ENCODE data around the gene PRKAR1B.

The PRKAR1B gene

DNA sequence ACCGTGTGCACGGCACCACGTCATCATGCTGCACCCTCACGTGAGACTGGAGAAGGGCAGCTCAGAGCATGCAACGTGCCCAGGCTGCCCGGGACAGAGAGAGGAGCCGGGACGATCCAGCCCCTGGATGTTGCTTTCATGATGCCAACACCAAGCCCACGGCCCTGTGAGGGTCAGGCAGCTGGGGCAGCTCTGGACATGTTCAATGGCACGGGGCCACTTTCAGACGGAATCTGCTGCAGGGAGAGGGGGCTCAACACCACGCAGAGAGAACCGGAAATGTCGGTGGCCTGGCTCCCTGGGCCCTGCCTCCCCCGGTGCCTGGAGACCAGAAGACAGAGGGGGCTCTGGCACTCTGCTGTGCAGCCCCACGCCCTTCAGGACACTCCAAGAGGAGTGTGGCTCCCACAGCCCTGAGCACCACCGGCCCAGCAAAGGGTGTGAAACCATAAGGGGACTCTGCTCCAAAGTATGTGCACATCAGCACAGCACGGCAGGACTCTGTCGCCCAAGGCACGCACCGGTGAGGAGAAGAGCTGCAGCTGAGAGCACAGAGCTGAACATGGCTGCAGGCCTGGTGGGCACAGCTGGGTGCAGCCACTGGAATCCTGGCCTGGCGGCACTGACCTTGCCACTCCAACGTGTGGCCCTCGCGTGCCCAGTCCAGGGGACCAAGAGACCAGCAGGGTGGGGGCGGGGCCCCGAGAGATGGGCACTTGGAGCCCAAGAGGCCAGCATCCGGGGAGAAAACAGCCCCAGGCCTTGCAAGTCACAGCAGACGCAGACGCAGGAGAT, 137.1 kb downstream of the PRKAR1B start:
- ChIA-PET POLR2A (no interaction called here), CTCF (no interaction called here)
- Histone ChIP-seq H3K9me3 (ENCODE audit: control insufficient read depth, insufficient read depth, low read depth, low read length) (no peaks in the 10 kb centered on the region), H3K36me3 (ENCODE audit: control insufficient read depth in 2 of 2, insufficient read depth in 1 of 2, low read length in 2 of 2) (peaks cover 0 to 9% of the 10 kb centered on the region in 2 experiments; a peak in 1 of 3 replicates), H3K4me3 (ENCODE audit: low read depth, low read length) (no peak overlapping the region), H3K4me1 (ENCODE audit: control insufficient read depth, insufficient read depth, low read length) (no peaks in the 10 kb centered on the region), H3K27ac (ENCODE audit: extremely low read depth, low read depth, low read length) (no peak overlapping the region)
- TF ChIP-seq ZIC2 (tag by site-specific recombination; IDR thresholded peaks at IDR 0.05) (0 out of 2 replicates have a peak, but pooled peaks have one; percentile 21), ZNF324 (tag by site-specific recombination; IDR thresholded peaks at IDR 0.05) (no peak)

DNA sequence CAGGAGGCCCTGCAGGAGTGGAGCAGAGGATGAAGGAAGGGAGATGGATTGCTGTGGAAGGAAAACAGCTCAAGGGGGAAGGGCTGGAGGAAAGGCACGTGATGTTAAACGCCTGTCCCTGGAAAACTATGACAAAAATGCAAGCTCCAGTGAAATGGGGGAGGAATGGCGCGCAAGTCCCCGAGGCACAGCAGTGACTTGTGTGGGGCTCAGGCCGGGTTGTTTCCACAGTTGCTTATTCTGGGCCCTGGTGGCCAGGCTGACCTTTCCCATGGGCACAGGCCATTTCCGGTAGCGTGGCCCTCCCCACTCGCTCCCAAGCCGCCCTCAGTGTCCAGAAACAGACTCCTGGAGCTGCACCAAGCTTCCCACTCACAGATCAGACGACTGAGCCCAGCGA, 139.3 kb downstream of the PRKAR1B start:
- POLR2A ChIA-PET = no interaction called here
- H3K4me3 ChIP-seq (ENCODE audit: low read depth, low read length) = no peak overlapping the region
- no peaks in the 10 kb centered on the region for H3K9me3 ChIP-seq (ENCODE audit: control insufficient read depth, insufficient read depth, low read depth, low read length)
- H3K4me1 ChIP-seq (ENCODE audit: control insufficient read depth, insufficient read depth, low read length) = no peaks in the 10 kb centered on the region
- no peak overlapping the region for H3K27ac ChIP-seq (ENCODE audit: extremely low read depth, low read depth, low read length)
- H3K36me3 ChIP-seq (ENCODE audit: control insufficient read depth in 2 of 2, insufficient read depth in 1 of 2, low read length in 2 of 2) = peaks cover 0 to 9% of the 10 kb centered on the region in 2 experiments; a peak in 1 of 3 replicates
- CTCF ChIA-PET = no interaction called here
- TF ChIP-seq YY2 (tag by site-specific recombination; IDR thresholded peaks at IDR 0.05) = no peak
- TF ChIP-seq ZBTB1 (tag by site-specific recombination; IDR thresholded peaks at IDR 0.05) = no peak
- TF ChIP-seq ZNF292 (tag by site-specific recombination; IDR thresholded peaks at IDR 0.05; ENCODE audit: borderline replicate concordance, low read depth) = no peak
- no peak for TF ChIP-seq ZFP3 (tag by site-specific recombination; IDR thresholded peaks at IDR 0.05; ENCODE audit: low read depth)
- TF ChIP-seq ZNF785 (tag by site-specific recombination; IDR thresholded peaks at IDR 0.05) = no peak
- no peak for TF ChIP-seq ZNF19 (tag by site-specific recombination; IDR thresholded peaks at IDR 0.05; ENCODE audit: low read depth)
- TF ChIP-seq, protein P1, sequence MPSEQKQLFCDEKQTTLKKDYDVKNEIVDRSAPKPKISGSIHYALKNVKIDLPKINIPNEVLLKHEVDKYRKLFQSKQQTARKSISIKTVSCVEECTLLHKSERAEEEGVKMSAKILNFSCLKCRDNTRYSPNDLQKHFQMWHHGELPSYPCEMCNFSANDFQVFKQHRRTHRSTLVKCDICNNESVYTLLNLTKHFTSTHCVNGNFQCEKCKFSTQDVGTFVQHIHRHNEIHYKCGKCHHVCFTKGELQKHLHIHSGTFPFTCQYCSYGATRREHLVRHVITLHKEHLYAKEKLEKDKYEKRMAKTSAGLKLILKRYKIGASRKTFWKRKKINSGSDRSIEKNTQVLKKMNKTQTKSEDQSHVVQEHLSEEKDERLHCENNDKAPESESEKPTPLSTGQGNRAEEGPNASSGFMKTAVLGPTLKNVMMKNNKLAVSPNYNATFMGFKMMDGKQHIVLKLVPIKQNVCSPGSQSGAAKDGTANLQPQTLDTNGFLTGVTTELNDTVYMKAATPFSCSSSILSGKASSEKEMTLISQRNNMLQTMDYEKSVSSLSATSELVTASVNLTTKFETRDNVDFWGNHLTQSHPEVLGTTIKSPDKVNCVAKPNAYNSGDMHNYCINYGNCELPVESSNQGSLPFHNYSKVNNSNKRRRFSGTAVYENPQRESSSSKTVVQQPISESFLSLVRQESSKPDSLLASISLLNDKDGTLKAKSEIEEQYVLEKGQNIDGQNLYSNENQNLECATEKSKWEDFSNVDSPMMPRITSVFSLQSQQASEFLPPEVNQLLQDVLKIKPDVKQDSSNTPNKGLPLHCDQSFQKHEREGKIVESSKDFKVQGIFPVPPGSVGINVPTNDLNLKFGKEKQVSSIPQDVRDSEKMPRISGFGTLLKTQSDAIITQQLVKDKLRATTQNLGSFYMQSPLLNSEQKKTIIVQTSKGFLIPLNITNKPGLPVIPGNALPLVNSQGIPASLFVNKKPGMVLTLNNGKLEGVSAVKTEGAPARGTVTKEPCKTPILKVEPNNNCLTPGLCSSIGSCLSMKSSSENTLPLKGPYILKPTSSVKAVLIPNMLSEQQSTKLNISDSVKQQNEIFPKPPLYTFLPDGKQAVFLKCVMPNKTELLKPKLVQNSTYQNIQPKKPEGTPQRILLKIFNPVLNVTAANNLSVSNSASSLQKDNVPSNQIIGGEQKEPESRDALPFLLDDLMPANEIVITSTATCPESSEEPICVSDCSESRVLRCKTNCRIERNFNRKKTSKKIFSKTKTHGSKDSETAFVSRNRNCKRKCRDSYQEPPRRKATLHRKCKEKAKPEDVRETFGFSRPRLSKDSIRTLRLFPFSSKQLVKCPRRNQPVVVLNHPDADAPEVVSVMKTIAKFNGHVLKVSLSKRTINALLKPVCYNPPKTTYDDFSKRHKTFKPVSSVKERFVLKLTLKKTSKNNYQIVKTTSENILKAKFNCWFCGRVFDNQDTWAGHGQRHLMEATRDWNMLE (tag by site-specific recombination; conservative IDR thresholded peaks at IDR 0.05; ENCODE audit: low read depth) = no peak
- TF ChIP-seq, protein P2, sequence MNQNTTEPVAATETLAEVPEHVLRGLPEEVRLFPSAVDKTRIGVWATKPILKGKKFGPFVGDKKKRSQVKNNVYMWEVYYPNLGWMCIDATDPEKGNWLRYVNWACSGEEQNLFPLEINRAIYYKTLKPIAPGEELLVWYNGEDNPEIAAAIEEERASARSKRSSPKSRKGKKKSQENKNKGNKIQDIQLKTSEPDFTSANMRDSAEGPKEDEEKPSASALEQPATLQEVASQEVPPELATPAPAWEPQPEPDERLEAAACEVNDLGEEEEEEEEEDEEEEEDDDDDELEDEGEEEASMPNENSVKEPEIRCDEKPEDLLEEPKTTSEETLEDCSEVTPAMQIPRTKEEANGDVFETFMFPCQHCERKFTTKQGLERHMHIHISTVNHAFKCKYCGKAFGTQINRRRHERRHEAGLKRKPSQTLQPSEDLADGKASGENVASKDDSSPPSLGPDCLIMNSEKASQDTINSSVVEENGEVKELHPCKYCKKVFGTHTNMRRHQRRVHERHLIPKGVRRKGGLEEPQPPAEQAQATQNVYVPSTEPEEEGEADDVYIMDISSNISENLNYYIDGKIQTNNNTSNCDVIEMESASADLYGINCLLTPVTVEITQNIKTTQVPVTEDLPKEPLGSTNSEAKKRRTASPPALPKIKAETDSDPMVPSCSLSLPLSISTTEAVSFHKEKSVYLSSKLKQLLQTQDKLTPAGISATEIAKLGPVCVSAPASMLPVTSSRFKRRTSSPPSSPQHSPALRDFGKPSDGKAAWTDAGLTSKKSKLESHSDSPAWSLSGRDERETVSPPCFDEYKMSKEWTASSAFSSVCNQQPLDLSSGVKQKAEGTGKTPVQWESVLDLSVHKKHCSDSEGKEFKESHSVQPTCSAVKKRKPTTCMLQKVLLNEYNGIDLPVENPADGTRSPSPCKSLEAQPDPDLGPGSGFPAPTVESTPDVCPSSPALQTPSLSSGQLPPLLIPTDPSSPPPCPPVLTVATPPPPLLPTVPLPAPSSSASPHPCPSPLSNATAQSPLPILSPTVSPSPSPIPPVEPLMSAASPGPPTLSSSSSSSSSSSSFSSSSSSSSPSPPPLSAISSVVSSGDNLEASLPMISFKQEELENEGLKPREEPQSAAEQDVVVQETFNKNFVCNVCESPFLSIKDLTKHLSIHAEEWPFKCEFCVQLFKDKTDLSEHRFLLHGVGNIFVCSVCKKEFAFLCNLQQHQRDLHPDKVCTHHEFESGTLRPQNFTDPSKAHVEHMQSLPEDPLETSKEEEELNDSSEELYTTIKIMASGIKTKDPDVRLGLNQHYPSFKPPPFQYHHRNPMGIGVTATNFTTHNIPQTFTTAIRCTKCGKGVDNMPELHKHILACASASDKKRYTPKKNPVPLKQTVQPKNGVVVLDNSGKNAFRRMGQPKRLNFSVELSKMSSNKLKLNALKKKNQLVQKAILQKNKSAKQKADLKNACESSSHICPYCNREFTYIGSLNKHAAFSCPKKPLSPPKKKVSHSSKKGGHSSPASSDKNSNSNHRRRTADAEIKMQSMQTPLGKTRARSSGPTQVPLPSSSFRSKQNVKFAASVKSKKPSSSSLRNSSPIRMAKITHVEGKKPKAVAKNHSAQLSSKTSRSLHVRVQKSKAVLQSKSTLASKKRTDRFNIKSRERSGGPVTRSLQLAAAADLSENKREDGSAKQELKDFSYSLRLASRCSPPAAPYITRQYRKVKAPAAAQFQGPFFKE (tag by site-specific recombination; IDR thresholded peaks at IDR 0.05; ENCODE audit: borderline replicate concordance) = no peak
- TF ChIP-seq ZNF341 (tag by site-specific recombination; IDR thresholded peaks at IDR 0.05; ENCODE audit: low read depth) = no peak
- no peak for TF ChIP-seq ZNF223 (tag by site-specific recombination; IDR thresholded peaks at IDR 0.05)
- no peak for TF ChIP-seq ZNF16 (tag by site-specific recombination; IDR thresholded peaks at IDR 0.05; ENCODE audit: low read depth)
- TF ChIP-seq ZSCAN16 (tag by site-specific recombination; IDR thresholded peaks at IDR 0.05) = no peak
- TF ChIP-seq MZF1 (tag by site-specific recombination; IDR thresholded peaks at IDR 0.05; ENCODE audit: borderline replicate concordance) = no peak
- TF ChIP-seq GLI2 (tag by site-specific recombination; IDR thresholded peaks at IDR 0.05; ENCODE audit: borderline replicate concordance, low read depth) = no peak
- TF ChIP-seq, protein P3, sequence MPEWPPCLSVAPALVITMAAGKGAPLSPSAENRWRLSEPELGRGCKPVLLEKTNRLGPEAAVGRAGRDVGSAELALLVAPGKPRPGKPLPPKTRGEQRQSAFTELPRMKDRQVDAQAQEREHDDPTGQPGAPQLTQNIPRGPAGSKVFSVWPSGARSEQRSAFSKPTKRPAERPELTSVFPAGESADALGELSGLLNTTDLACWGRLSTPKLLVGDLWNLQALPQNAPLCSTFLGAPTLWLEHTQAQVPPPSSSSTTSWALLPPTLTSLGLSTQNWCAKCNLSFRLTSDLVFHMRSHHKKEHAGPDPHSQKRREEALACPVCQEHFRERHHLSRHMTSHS (tag by site-specific recombination; IDR thresholded peaks at IDR 0.05) = no peak
- TF ChIP-seq ZNF48 (tag by site-specific recombination; IDR thresholded peaks at IDR 0.05) = no peak
- TF ChIP-seq ZNF121 (tag by site-specific recombination; IDR thresholded peaks at IDR 0.05) = no peak
- TF ChIP-seq, protein P4, sequence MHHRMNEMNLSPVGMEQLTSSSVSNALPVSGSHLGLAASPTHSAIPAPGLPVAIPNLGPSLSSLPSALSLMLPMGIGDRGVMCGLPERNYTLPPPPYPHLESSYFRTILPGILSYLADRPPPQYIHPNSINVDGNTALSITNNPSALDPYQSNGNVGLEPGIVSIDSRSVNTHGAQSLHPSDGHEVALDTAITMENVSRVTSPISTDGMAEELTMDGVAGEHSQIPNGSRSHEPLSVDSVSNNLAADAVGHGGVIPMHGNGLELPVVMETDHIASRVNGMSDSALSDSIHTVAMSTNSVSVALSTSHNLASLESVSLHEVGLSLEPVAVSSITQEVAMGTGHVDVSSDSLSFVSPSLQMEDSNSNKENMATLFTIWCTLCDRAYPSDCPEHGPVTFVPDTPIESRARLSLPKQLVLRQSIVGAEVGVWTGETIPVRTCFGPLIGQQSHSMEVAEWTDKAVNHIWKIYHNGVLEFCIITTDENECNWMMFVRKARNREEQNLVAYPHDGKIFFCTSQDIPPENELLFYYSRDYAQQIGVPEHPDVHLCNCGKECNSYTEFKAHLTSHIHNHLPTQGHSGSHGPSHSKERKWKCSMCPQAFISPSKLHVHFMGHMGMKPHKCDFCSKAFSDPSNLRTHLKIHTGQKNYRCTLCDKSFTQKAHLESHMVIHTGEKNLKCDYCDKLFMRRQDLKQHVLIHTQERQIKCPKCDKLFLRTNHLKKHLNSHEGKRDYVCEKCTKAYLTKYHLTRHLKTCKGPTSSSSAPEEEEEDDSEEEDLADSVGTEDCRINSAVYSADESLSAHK (tag by site-specific recombination; IDR thresholded peaks at IDR 0.05) = no peak
